B cell (primary cell): ENCODE data around the gene MYLK4.

Experiments
- CTCF ChIP-seq: fragments of 200-600 bp; IDR thresholded peaks from one replicate; pipeline ENCODE4 v1.8.0; 2022; ENCODE audit warnings: antibody characterized with exemption, mild to moderate bottlenecking
- EZH2 ChIP-seq: IDR thresholded peaks from 2 replicates; pipeline ENCODE4 v1.6.1; 2012; ENCODE audit warnings: borderline replicate concordance, low read depth, mild to moderate bottlenecking, moderate library complexity, low read length; ENCODE audit not compliant: insufficient read depth, poor library complexity, severe bottlenecking

DNA sequence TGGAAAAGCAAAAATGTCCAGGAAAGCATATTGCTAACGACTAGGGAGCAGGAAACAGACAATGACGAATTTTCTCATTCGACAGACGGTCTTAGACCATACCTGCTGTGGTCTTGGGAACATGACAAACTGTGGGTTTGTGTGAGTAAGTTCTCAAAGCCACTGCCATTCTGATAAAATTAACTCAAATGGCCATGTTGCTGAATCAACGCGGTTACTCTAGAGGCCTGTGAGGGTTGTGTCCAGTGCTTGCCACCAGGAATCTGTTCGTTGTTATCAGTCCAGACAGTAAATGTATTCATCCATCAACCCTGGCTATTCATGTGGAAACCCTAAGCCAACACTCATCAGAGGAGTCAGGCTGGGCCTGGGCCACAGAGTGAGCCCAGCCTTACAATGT is 124.3 kb downstream of the MYLK4 start:
- TF ChIP-seq CTCF (no peak), EZH2 (no peak)
